Measurements from ENCODE around the gene HDGF. TPM values are rescaled to one million over a fixed set of nuclear protein-coding genes. Genes with fewer than 3 reads are reported as not detected.

The HDGF gene
- total and polyA plus RNA-seq, 9 of the 15 experiments (the other 6 are each of a cell fraction or from before 2014, with no cell fraction given): 38.8 to 601 (median 400) TPM

GRCh38 chr1:156705918-156706656 lies 45.4 kb downstream of the HDGF start (continued):
- TF ChIP-seq ZNF592 (IDR thresholded peaks at IDR 0.05) (no peak), ZHX1 (conservative IDR thresholded peaks at IDR 0.05; ENCODE audit: low read length) (0 out of 2 replicates have a peak, but pooled peaks have one; percentile 35), GABPA (tag; conservative IDR thresholded peaks at IDR 0.05; ENCODE audit: low read depth) (0 out of 2 replicates have a peak, but pooled peaks have one; percentile 14), RBM39 (optimal IDR thresholded peaks at IDR 0.05; ENCODE audit: low read depth, low read length) (peak; percentile 43), ZSCAN32 (CRISPR knock-in tag; IDR thresholded peaks at IDR 0.05) (no peak), SNAPC5 (CRISPR knock-in tag; IDR thresholded peaks at IDR 0.05) (no peak), CGGBP1 (CRISPR knock-in tag; IDR thresholded peaks at IDR 0.05) (no peak), C11orf30 (IDR thresholded peaks at IDR 0.05; ENCODE audit: low read depth) (no peak), KAT7 (CRISPR knock-in tag; IDR thresholded peaks at IDR 0.05; ENCODE audit: borderline replicate concordance) (peak; percentile 83; the same call in 1 of the 2 replicates), POLR2H (tag; IDR thresholded peaks at IDR 0.05; ENCODE audit: low read depth) (no peak), SPI1 (IDR thresholded peaks at IDR 0.05; ENCODE audit: borderline replicate concordance, low read depth, low read length) (no peak), ZNF696 (CRISPR knock-in tag; conservative IDR thresholded peaks at IDR 0.05) (no peak), GTF2E2 (tag; IDR thresholded peaks at IDR 0.05) (no peak), FOXM1 (IDR thresholded peaks at IDR 0.05; ENCODE audit: low read depth) (peak; percentile 15; the same call in 1 of the 2 replicates), FOXM1 (CRISPR knock-in tag; IDR thresholded peaks at IDR 0.05; ENCODE audit: low read depth) (no peak), PYGO2 (tag; IDR thresholded peaks at IDR 0.05) (no peak), ZNF77 (CRISPR knock-in tag; IDR thresholded peaks at IDR 0.05) (no peak), POLR2A (conservative IDR thresholded peaks at IDR 0.05) (no peak), MCM2 (IDR thresholded peaks at IDR 0.05; ENCODE audit: low read depth) (no peak), JUND (IDR thresholded peaks at IDR 0.05; ENCODE audit: borderline replicate concordance, low read depth, low read length) (peak; percentile 24; the same call in 1 of the 2 replicates), JUND (tag; IDR thresholded peaks at IDR 0.05; ENCODE audit: borderline replicate concordance, low read depth, low read length) (no peak; the same call in 2 of the 3 replicates), ZFX (CRISPR knock-in tag; IDR thresholded peaks at IDR 0.05) (peak; percentile 58; the same call in 1 of the 2 replicates)

Measured in K562 (cell line).